HG03097 (cell line): ENCODE measurements around the gene ZRANB1.

Source experiments
- ATAC-seq: cut with Tn5 transposase; IDR thresholded peaks from one replicate; pipeline ENCODE4 v1.9.1; 2021; ENCODE audit not compliant: unreplicated experiment, low FRiP score

The ZRANB1 gene

GRCh38 chr10:125017547-125018298 is 75.8 kb downstream of the ZRANB1 start:
- ATAC-seq: no peak

- ATAC-seq: no peak
These were observed 76.7 kb downstream of the ZRANB1 start for GRCh38 chr10:125018576-125019143.

GRCh38 chr10:125020386-125020785 is 78.5 kb downstream of the ZRANB1 start:
- ATAC-seq: no peak

GRCh38 chr10:125020871-125021270 is 78.9 kb downstream of the ZRANB1 start:
- no peak for ATAC-seq

GRCh38 chr10:125021686-125022344 is 79.9 kb downstream of the ZRANB1 start:
- no peak for ATAC-seq

- ATAC-seq: no peak
These were observed 80.7 kb downstream of the ZRANB1 start for GRCh38 chr10:125022671-125023070.

- no peak for ATAC-seq
These were observed 81.3 kb downstream of the ZRANB1 start for GRCh38 chr10:125023255-125023654.

GRCh38 chr10:125023862-125024496 is 82.1 kb downstream of the ZRANB1 start:
- ATAC-seq: no peak

GRCh38 chr10:125024497-125025234 is 82.7 kb downstream of the ZRANB1 start:
- no peak for ATAC-seq

- no peak for ATAC-seq
These were observed 83.4 kb downstream of the ZRANB1 start for GRCh38 chr10:125025341-125025740.

GRCh38 chr10:125026036-125026931 is 84.4 kb downstream of the ZRANB1 start:
- no peak for ATAC-seq

GRCh38 chr10:125026974-125027735 is 85.2 kb downstream of the ZRANB1 start:
- ATAC-seq: no peak

- ATAC-seq: no peak
These were observed 86.2 kb downstream of the ZRANB1 start for GRCh38 chr10:125027871-125028869.

GRCh38 chr10:125029584-125030242 is 87.8 kb downstream of the ZRANB1 start:
- ATAC-seq: no peak

- no peak for ATAC-seq
These were observed 88.8 kb downstream of the ZRANB1 start for GRCh38 chr10:125030567-125031197.

GRCh38 chr10:125032474-125033020 is 90.6 kb downstream of the ZRANB1 start:
- no peak for ATAC-seq
